Caki2 (cell line): ENCODE measurements around the gene PBX3. TPM values are rescaled to one million over a fixed set of nuclear protein-coding genes. Genes with fewer than 3 reads are reported as not detected.
A peak's percentile ranks its signal among the peaks of the same experiment; 100 is the strongest.

Experiments used
- DNase-seq: peaks from one replicate; pipeline ENCODE4 v3.0.0-alpha.2; 2015; ENCODE audit warnings: low read depth
- in situ Hi-C: cut with HindIII; loops from 2 replicates; pipeline ENCODE4 v1.10.0; 2016; ENCODE audit warnings: low sequenced_read_pairs, low pct_unique_long_range_greater_than_20kb, mixed read lengths
- total RNA-seq: library from RNA; depleted of rRNA; stranded (reverse); fragments of >200 nt; shearing (Covaris generic); gene quantifications from 2 replicates; pipeline ENCODE4 v1.2.3, GENCODE V29; 2014; ENCODE audit warnings: low replicate concordance

PBX3 gene
- total RNA-seq, 1 experiment from 2014 or later = 9.3 TPM

GRCh38 chr9:125884218-125884595, 137.0 kb downstream of the PBX3 start:
- in situ Hi-C loops = no loop called here
- DNase-seq = no peak

- no peak for DNase-seq
- in situ Hi-C loops = no loop called here
Observed at GRCh38 chr9:125885405-125886034, 138.3 kb downstream of the PBX3 start.

- DNase-seq = no peak
- in situ Hi-C loops = no loop called here
Observed at GRCh38 chr9:125886365-125886764, 139.2 kb downstream of the PBX3 start.

GRCh38 chr9:125887172-125887571, 140.0 kb downstream of the PBX3 start:
- in situ Hi-C loops = no loop called here
- DNase-seq = no peak

GRCh38 chr9:125888211-125888610, 141.0 kb downstream of the PBX3 start:
- DNase-seq = no peak
- in situ Hi-C loops = no loop called here

- in situ Hi-C loops = no loop called here
- no peak for DNase-seq
Observed at GRCh38 chr9:125889112-125889475, 141.9 kb downstream of the PBX3 start.

GRCh38 chr9:125889476-125890419, 142.6 kb downstream of the PBX3 start:
- in situ Hi-C loops = no loop called here
- DNase-seq = peak; percentile 10

- DNase-seq = no peak
- in situ Hi-C loops = no loop called here
Observed at GRCh38 chr9:125890826-125891225, 143.7 kb downstream of the PBX3 start.

GRCh38 chr9:125893277-125893676, 146.1 kb downstream of the PBX3 start:
- in situ Hi-C loops = no loop called here
- DNase-seq = no peak

- in situ Hi-C loops = no loop called here
- no peak for DNase-seq
Observed at GRCh38 chr9:125894566-125894965, 147.4 kb downstream of the PBX3 start.

GRCh38 chr9:125896404-125896803, 149.2 kb downstream of the PBX3 start:
- in situ Hi-C loops = no loop called here

GRCh38 chr9:125896964-125897363, 149.8 kb downstream of the PBX3 start:
- DNase-seq = no peak
- in situ Hi-C loops = no loop called here

More at GRCh38 chr9:125896404-125896803, 149.2 kb downstream of the PBX3 start:
- no peak for DNase-seq

GRCh38 chr9:125897481-125897880, 150.3 kb downstream of the PBX3 start:
- in situ Hi-C loops = no loop called here
- no peak for DNase-seq

GRCh38 chr9:125902214-125902613, 155.0 kb downstream of the PBX3 start:
- DNase-seq = no peak
- in situ Hi-C loops = no loop called here

- in situ Hi-C loops = no loop called here
- DNase-seq = no peak
Observed at GRCh38 chr9:125902831-125903512, 155.8 kb downstream of the PBX3 start.

GRCh38 chr9:125904155-125904851, 157.1 kb downstream of the PBX3 start:
- no peak for DNase-seq
- in situ Hi-C loops = no loop called here

- DNase-seq = no peak
- in situ Hi-C loops = no loop called here
Observed at GRCh38 chr9:125906144-125906543, 159.0 kb downstream of the PBX3 start.

GRCh38 chr9:125906893-125907292, 159.7 kb downstream of the PBX3 start:
- DNase-seq = no peak
- in situ Hi-C loops = no loop called here

- DNase-seq = no peak
- in situ Hi-C loops = no loop called here
Observed at GRCh38 chr9:125908136-125908535, 161.0 kb downstream of the PBX3 start.
